ENCODE data around the gene TSPEAR. TPM values are rescaled to one million over a fixed set of nuclear protein-coding genes. Genes with fewer than 3 reads are reported as not detected.

The TSPEAR gene
- total RNA-seq, 4 donors from 2014 or later = not detected

DNA sequence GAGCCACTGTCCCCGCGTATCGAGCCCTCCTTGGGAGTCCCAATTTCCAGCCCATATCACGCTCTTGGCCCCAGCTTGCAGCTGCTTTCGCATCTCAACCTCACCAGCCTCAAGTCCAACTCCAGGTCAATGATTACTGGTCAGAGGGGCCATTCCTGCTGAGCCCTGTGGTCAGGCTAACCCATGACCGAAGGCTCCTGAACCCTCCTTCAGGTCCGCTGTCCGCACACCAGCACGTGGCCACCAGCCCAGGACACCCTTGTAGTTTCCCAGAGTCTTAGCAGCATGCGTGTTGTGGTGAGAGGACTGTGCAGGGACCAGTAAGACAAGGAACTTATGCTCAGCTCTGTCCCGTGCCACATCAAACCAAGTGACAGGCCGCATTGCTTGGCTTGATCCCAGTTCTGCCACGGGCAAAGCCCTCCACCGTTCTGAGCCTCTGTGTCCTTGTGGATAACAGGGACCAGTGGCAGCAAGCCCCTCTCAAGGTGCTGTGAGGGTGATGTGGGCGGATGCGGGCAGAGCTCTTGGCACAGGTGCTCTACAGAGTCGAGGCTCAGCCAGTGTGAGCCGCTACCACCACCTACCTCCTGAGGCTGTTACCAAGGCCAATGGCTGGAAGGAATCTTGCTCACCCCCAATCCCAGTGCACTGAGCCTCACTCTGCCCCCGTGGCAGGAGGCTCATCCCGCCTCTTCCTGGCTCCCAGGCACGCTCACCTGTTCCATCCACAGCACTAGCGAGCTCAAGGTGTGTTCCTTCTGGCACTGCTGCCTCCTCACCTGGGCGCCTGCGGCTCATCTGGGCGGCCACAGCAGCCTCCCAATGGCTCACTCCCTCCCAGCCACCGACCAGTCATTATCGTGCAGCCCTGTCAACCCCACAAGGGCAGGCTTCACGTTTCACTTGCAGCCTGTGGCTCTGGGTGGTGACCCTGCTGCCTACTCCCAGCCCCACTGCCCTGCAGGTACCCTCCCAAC is 191.7 kb downstream of the TSPEAR start:
- TF ChIP-seq, protein P1, sequence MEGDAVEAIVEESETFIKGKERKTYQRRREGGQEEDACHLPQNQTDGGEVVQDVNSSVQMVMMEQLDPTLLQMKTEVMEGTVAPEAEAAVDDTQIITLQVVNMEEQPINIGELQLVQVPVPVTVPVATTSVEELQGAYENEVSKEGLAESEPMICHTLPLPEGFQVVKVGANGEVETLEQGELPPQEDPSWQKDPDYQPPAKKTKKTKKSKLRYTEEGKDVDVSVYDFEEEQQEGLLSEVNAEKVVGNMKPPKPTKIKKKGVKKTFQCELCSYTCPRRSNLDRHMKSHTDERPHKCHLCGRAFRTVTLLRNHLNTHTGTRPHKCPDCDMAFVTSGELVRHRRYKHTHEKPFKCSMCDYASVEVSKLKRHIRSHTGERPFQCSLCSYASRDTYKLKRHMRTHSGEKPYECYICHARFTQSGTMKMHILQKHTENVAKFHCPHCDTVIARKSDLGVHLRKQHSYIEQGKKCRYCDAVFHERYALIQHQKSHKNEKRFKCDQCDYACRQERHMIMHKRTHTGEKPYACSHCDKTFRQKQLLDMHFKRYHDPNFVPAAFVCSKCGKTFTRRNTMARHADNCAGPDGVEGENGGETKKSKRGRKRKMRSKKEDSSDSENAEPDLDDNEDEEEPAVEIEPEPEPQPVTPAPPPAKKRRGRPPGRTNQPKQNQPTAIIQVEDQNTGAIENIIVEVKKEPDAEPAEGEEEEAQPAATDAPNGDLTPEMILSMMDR (IDR thresholded peaks at IDR 0.05; ENCODE audit: low read depth) = no peak

DNA sequence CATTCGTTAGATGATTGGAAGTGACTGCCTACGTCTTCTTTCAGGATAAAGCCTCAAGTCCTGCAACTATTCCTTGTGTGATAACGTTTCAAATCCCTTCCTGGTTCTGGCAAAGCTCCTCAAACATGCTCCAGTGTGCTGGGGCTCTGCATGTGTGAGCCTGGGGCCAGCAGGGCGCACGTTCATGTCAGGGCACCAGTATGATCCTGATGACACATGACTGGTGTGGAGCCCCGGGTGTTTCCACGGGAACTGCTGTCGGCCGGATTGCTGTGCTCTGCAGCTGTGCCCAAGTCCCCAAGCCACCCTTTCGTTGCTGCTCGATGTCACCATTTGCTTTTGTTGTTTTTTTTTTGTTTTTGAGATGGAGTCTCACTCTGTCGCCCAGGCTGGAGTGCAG is 192.7 kb downstream of the TSPEAR start:
- TF ChIP-seq, protein P1 (IDR thresholded peaks at IDR 0.05; ENCODE audit: low read depth) = no peak

DNA sequence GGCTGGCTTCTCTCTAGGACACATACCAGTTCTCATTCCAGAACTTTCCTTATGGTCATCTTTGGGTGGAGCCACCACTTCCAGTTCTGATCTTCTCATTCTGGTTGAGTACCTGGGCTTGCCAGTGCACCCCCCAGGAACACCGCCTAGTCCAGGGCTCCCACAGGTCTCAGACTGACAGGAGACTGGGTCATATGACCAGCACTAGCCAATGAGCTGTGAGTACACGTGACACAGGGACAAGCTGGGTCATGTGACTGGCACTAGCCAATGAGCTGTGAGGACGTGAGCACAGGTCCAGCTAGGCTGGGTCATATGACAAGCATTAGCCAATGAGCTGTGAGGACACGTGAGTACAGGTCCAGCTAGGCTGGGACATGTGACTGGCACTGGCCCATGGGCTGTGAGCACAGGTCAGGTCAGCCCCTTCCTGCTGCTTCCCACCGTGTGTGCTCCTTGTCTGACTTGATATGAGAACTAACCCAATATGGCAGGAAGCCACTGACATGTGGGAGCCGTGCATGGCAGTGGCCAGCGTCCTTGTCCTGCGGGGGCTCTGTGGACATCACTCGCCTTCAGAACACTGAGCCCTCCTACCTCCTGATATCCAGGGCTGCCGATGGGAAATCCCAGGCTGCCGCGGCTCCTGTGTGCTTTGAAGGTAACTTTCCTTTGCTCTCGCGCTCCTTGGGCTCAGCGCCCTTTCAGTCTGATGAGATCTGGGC is 194.0 kb downstream of the TSPEAR start:
- TF ChIP-seq, protein P1 (IDR thresholded peaks at IDR 0.05; ENCODE audit: low read depth) = no peak

DNA sequence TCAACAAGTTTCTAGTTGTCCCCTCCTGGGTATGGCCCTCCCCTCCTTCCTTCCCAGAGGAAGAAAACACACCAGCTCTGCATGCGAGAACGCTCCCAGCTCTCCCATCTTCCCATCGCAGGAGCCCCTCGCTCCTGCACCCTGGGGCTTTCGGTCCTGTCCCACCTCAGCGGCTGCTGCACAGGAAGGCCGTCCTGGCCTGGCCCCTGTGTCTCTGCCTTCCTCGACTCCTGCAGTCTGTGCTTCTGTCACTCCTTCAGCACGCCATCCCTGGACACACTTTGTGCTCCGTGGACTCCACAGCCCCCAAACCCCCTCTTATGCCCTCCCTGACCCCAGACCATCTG is 194.6 kb downstream of the TSPEAR start:
- TF ChIP-seq, protein P1 (IDR thresholded peaks at IDR 0.05; ENCODE audit: low read depth) = no peak

DNA sequence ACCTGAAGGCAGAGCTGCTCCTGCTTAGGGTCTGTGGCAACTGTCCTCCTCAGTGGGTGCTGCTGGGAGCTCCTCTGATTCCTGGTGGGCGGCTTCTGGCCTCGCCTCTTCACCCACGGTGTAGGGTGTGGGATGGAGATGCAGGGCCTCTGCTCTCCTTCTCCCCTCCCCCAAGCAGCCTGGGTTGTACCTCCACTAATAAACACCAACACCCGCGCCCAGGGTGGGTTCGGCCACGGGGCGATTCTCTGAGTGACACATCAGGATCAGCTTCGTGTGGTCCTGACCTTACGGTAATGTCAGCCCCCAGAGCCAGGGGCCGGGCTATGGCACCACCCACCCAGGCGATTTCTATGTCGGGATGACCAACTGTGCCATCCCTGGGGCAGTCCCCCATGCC is 195.0 kb downstream of the TSPEAR start:
- TF ChIP-seq, protein P1 (IDR thresholded peaks at IDR 0.05; ENCODE audit: low read depth) = no peak

DNA sequence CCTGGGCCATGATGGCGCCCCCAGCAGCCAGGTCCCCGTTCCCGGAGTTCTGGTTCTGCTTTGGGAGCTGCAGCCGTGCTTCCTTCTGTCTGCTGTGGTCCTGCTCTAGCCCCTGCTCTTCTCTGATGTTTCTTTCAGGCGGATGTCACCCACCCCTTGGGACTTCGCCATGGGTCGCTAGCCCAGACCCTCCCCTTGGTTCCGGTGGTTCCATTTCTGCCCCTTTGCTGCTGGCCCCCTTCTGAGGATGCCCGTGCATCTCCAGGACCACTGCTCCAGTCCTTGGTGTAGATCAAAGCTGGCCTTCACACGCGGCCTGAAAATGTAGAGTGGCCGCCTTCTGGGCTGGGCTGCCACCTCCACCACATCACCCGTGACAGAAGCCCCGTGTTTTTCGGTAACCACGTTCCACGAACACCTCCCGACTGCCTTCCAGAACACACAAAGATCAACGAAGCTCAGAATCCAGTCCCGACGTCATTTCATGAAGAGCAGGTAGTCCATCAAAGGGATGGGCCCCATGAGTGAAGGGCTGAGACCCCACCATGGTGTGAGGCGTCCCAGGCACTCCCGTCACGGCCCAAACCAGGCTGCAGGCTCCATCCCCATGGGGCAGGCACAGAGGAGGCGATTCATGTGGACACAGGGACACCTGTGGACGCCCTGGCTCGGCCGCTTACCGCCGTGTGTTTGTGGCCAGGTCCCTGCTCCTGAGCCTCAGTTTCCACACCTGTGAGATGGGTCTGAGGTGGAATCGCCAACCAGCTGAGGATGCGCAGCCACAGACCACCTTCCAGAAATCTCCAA is 195.8 kb downstream of the TSPEAR start:
- TF ChIP-seq, protein P1 (IDR thresholded peaks at IDR 0.05; ENCODE audit: low read depth) = no peak

Data from subcutaneous adipose tissue (tissue), 4 donors.